Head of caudate nucleus (tissue), 42 donors: ENCODE results near the gene AFF1.

Experiments
- DNase-seq, 42 donors: peaks; one replicate each; pipeline versions ENCODE4 v3.0.0 to v3.0.0-alpha.2; 2020 to 2021; ENCODE audit warnings: mixed read lengths in 7 of 42
- intact Hi-C: fragments of 100-400 bp; cut with DNase I; formaldehyde crosslinking; loops from one replicate; pipeline ENCODE4 v1.15.0; 2022

The AFF1 gene

DNA sequence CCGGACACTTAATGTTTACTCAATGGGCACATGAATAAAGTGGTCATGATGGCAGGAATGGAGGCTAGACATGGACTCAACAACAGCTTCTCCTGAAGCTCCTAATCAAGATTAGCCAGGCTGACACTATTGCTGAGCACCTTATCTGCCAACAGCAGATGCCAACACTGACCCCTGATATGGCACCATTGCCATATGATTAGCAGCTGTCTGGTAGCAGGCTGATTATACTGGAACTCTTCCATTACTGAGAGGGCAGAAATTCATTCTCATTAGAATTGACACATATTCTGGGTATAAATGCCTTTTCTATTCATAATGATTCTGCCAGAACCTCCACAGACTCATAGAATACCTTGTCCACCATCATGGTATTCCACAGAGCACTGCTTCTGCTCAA, 18.4 kb upstream of the AFF1 start:
- intact Hi-C loops = no loop called here
- no peak for DNase-seq

DNA sequence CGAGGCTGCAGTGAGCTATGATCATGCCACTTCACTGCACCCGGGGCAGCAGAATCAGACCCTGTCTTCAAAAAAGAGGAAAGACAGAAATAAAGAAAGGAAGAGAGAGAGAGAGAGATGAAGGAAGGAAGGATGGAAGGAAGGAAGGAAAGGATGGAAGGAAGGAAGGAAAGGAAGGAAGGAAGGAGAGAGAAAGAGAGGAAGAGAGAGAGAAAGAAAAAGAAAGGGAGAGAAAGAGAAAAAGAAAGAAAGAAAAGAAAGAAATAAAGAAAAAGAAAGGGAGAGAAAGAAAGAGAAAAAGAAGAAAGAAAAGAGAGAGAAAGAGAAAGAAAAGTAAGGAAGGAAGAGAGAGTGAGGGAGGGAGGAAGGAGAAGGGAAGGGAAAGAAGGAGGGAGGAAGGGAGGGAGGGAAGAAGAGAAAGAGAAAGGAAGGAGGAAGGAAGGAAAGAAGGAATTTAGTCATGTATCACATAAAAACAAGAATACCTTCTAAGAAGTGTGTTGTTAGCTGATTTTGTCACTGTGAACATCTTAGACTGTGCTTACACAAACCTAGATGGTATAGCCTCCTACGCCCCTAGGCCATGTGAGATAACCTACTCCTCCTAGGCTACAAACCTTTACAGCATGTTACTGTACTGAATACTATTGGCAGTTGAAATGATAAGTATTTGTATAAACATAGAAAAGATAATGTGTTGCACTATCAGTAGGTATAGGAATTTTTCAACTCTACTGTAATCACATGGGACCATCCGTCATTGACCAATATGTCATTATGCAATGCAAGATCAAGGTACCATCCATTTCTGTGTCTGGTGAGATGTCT, 17.4 kb upstream of the AFF1 start:
- DNase-seq = no peak
- intact Hi-C loops = no loop called here

DNA sequence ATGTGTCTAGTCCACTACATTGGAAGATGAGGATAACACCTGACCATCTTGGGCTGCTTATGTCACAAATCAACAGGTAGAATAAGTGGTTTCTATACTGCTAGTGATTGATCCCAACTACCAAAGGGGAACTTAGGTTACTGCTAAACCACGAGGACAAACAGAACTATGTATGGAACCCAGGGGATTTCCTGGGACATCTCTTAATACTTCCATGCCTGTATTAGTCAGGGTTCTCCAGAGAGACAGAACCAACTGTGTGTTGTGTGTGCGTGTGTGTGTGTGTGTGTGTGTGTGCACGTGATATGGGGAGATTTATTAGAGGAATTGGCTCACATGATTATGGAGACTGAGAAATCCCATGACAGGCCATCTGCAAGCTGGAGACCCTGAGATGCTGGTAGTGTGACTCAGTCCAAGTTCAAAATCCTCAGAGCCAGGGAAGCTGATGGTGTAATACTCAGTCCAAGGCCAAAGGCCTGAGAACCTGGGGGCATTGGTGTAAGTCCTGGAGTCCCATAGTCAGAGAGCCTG, 16.2 kb upstream of the AFF1 start:
- intact Hi-C loops = no loop called here
- DNase-seq = no peak

DNA sequence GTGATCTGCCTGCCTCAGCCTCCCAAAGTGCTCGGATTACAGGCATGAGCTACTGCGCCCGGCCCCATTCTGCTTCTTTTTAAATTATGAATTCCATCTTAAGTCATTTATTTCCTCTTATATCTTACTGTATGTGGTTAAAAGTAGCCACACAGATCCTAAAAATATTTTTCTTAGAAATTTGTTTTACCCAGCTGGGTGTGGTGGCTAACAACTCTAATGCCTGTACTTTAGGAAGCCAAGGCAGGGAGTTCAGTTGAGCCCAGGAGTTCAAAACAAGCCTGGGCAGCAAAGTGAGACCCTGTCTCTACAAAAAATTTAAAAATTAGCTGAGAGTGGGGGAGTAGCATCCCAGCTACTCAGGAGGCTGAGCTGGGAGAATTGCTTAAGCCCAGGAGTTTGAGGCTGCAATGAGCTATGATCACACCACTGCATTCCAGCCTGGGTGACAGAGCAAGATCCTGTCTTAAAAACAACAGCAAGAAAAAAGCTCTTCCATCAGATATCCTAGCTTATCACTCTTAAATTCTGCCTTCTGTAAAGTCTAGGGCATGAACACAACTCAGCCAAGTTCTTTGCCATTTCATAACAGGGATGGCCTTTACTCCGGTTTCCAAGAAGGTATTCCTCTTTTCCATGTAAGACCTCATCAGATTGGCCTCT, 15.1 kb upstream of the AFF1 start:
- no peak for DNase-seq
- intact Hi-C loops = no loop called here

DNA sequence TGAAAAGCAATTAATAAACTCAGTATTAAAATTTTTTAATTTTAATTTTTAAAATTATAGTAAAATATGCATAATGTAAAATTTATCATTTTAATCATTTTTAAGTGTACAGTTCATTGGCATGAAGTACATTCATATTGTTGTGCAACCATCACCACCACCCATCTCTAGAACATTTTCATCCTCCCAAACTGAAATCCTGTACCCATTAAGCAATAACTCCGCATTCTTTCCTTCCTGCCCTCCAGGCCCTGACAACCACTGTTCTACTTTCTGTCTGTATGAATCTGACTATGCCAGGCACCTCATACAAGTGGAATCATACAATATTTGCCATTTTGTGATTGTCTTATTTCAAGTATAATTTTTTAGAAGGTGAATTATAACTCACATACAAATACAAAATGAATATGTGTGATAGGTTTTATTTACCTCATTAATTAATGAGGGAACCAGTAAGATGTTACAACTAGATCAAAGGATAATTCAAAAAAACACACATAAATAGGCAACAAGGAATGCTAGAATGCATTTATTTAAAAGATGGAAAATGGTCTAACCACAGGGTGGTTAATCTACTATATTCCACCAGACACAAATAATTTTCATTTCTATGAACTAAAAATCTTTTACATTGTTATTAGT, 13.1 kb upstream of the AFF1 start:
- no peak for DNase-seq

GRCh38 chr4:86924811-86925210, 10.0 kb upstream of the AFF1 start:
- intact Hi-C loops = no loop called here
- DNase-seq = no peak

More for the DNA sequence above, 13.1 kb upstream of the AFF1 start:
- intact Hi-C loops = no loop called here

DNA sequence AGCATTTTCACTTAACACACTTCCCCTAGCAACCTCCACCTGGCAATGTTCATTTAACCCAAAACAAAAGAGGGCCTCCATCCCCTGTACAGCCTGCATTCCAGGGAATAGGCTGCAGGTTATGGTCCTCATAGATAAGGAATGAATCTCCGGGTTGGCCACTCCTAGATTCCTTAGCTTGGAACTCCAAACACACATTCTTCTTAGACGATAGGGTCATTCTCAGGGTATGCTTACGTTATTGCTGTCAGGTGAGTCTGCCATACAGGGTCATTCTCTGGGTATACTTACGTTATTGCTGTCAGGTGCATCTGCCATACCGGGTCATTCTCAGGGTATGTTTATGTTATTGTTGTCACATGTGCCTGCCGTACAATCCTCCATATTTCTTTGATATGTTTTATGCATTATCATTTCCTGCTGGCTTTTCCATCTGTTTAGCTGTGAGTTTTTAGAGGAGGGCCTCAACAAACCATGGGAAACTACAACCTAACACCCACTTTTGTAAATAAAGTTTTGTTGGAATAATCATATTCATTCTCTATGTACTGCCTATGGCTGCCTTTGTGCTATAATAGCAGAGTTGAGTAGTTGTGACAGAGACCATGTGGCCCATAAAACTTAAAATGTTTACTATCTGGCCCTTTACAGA, 8.2 kb upstream of the AFF1 start:
- DNase-seq = no peak
- intact Hi-C loops = no loop called here

DNA sequence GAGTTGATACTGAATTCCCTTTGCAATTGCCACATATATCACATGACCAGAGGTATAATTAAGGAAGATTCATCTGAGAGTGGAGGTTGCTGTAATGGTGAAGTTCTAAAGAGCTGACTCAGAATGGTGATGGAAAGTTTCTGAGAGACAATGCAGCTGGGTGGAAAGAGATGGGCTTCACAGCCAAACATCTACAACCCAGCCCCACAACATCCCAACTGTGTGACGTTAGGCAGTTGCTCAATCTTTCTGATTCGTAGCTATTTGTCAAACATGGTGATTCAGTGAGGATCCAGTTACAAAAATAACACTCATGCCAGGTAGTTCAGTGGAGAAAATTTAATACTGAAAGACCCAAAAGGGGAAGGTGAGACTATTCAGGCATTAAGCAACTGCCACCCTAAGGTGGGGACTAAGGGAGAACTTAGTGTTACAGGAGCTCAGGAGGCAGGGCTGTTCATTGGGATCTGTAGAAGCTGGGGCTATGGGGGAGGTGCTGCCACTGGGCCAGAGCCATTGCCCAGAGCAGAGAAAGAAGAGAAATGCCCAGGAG, 6.9 kb upstream of the AFF1 start:
- no peak for DNase-seq
- intact Hi-C loops = no loop called here

DNA sequence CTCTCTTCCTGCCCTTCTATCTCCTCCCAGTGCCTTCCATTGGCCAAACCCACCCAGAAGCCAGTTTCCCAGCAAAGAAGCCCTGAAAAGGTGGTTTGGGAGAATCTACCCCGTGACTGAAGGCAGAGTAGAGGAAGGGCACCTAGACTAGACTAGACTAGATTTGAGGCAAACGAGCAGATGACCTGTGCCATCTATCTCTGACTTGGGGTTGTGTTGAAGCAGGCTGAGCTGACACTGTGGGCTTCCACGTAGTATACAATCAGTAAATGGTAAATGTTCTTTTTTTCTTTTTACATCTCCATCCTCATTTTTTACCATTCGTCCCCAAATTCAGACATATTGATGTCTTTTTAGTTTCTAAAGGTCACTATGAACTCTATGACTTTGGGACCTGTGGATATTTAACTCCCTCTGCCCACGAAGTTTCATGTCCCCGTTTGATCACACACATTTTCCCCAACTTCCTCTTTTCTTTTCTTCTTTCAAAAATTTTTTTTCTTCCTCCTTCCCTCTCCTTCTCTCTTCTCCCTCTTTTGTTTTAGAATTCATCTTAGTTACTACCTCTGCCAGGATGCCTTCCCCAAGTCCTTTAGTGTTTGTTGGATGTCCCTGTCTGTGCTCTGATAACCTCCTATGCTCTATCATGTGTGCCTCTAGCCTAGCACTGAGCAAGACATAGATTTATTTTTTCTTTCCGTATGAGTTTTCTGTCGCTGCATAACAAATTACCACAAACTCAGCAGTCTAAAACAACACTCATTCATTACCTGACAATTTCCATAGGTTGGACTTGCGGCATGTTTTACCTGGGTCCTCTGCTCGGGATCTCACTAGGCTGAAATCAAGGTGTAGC, 6.2 kb upstream of the AFF1 start:
- intact Hi-C loops = no loop called here
- DNase-seq = no peak

DNA sequence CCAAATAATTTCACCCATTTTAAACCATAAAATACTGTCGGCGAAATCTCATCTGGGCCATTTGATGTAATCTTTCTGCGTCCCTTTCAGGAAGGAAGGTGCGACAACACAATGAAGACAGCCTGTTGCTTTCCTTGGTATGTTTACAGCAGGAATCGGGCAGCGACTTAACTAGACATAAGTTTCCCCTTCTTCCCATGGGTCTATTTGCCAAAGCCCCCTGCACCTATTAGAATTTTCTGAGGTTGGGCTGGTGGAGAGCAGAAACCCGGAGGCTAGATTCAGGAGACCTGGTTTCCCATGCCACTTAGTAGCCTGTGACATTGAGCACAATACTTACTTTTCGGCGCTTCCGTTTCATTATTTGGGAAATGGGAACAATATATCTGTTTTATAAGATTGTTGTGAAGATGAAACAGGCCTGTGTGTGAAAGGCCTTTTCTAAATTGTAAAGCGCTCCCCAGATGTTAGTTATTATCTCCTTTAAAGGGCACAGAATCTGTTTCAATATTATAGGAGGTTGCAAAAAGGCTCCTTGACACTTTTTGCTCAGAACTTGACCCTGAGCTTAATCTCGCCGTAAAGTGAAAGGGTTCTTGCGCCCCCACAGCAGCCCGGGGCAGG, 552 bp upstream of the AFF1 start:
- intact Hi-C loops = loop anchor here (2.0 to 5.0 kb wide), 3 partner anchors 73 to 288 kb away; partner anchors contain the start of gene KLHL8
- peak in 5 of 42 donors; percentile 12 to 24 (median 16) for DNase-seq

DNA sequence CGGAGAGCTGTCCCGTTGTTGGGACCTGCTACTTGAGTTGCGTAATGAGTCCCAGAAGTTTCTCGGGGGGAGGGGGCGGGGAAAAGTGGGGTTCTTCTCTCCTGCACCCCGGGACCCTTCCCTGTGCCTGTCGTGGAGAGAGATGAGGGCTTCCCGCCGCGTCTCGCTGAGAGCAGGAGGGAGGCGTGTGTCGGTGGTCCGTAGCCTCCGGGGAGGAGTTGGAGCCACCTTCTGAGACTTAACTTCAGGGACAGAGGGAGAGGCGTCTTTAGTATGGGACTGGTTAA, 698 bp downstream of the AFF1 start:
- intact Hi-C loops = loop anchor here (2.0 kb wide), 1 partner anchor 71 kb away; no protein-coding TSS in a partner anchor
- DNase-seq = peak in 15 of 42 donors; percentile 1 to 46 (median 18)

- DNase-seq = peak; percentile 17 to 79 (median 48)
- intact Hi-C loops = loop anchor here (2.0 kb wide), 1 partner anchor 71 kb away; no protein-coding TSS in a partner anchor
Observed at GRCh38 chr4:86935853-86936733, 1.3 kb downstream of the AFF1 start.

- intact Hi-C loops = no loop called here
- no peak for DNase-seq
Observed at GRCh38 chr4:86938771-86939520, 4.1 kb downstream of the AFF1 start.

DNA sequence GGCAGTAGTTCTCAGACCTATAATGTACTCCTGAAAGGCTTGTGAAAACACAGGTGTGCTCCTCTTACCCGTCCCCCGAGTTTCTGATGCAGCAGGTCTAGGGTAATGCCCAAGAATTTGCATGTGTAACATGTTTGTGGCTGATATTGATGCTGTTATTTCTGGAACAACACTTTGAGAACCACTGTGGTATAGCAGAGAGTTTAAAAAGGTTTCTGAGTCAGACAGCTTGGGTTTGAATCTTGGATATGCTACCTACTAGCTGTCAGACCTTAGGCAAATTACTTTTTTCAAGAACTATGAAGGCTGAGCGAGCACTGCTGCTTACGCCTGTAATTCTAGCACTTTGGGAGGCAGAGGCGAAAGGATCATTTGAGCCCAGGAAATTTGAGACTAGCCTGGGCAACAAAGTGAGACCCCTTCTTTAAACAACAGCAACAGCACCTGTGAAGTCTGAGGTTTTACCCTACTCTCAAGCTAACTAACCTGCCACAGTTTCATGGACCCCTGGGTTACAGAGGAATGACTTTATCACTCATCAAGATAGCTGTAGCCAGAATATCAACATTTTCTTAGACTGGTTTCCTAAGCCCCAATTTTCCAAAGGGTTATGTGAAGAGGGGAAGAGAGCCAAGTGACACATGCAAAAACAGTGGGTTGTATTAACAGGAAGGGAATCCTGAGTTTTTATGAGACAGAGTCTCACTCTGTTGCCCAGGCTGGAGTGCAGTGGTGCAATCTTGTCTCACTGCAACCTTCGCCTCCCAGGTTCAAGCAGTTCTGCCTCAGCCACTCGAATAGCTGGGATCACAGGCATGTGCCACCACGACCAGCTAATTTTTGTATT, 5.1 kb downstream of the AFF1 start:
- intact Hi-C loops = no loop called here
- peak in 2 of 42 donors; percentile 17 to 27 for DNase-seq

- DNase-seq = no peak
- intact Hi-C loops = no loop called here
Observed at GRCh38 chr4:86940920-86941460, 6.2 kb downstream of the AFF1 start.
